VCaP (cell line): Measurements from ENCODE around the gene NT5C1A.

ENCODE experiments used
- H3K27ac ChIP-seq: fragments of 450-650 bp; 2 replicates; pipeline ENCODE4 v1.5.1; 2017
- CTCF ChIP-seq: fragments of 450-650 bp; conservative IDR thresholded peaks from 2 replicates; pipeline ENCODE4 v1.5.1; 2017; ENCODE audit warnings: mild to moderate bottlenecking, moderate library complexity

The NT5C1A gene

GRCh38 chr1:39694026-39694425, 22.1 kb upstream of the NT5C1A start:
- H3K27ac ChIP-seq, result no peak overlapping the region
- TF ChIP-seq CTCF, result no peak

GRCh38 chr1:39692152-39693074, 20.5 kb upstream of the NT5C1A start:
- TF ChIP-seq CTCF, result no peak

GRCh38 chr1:39691383-39692151, 19.7 kb upstream of the NT5C1A start, which contains the start of gene HPCAL4:
Gene HPCAL4 (minus strand): TSS chr1:39691433. CDS start chr1:39684603, 6,830 bp downstream.
- H3K27ac ChIP-seq, result peak within 1 kb of the TSS; percentile 23; the same call in 1 of the 2 replicates

More at GRCh38 chr1:39692152-39693074, 20.5 kb upstream of the NT5C1A start:
- H3K27ac ChIP-seq, result no peak overlapping the region

GRCh38 chr1:39690794-39691382, 19.0 kb upstream of the NT5C1A start:
- H3K27ac ChIP-seq, result peak overlapping the region; percentile 23; the same call in 1 of the 2 replicates
- TF ChIP-seq CTCF, result no peak

More at GRCh38 chr1:39691383-39692151, 19.7 kb upstream of the NT5C1A start, which contains the start of gene HPCAL4:
- no peak for TF ChIP-seq CTCF

- H3K27ac ChIP-seq, result no peak overlapping the region
- no peak for TF ChIP-seq CTCF
Observed at GRCh38 chr1:39690225-39690624, 18.3 kb upstream of the NT5C1A start.

GRCh38 chr1:39689635-39690034, 17.7 kb upstream of the NT5C1A start:
- no peak overlapping the region for H3K27ac ChIP-seq
- no peak for TF ChIP-seq CTCF

GRCh38 chr1:39689214-39689613, 17.3 kb upstream of the NT5C1A start:
- H3K27ac ChIP-seq, result no peak overlapping the region
- TF ChIP-seq CTCF, result no peak
